HepG2 (cell line): Measurements from ENCODE around the gene MGAT2. TPM values are rescaled to one million over a fixed set of nuclear protein-coding genes. Genes with fewer than 3 reads are reported as not detected.
A peak's percentile ranks its signal among the peaks of the same experiment; 100 is the strongest.

Experiments used
- ARID2 ChIP-seq: sonication (generic); formaldehyde crosslinking; IDR thresholded peaks from 2 replicates; pipeline ENCODE4 v1.8.1; 2022; ENCODE audit warnings: mild to moderate bottlenecking, missing genetic modification reagents, borderline replicate concordance
- HMG20B ChIP-seq: conservative IDR thresholded peaks from 2 replicates; pipeline ENCODE4 v1.6.1; 2016; ENCODE audit warnings: missing genetic modification reagents, missing compliant biosample characterization
- HNRNPK ChIP-seq: fragments of 200-400 bp; formaldehyde crosslinking; IDR thresholded peaks from 2 replicates; pipeline ENCODE4 v1.6.1; 2018; ENCODE audit warnings: low read length, low read depth, moderate library complexity, mild to moderate bottlenecking; ENCODE audit not compliant: poor library complexity, severe bottlenecking
- KLF11 ChIP-seq: IDR thresholded peaks from 2 replicates; pipeline ENCODE4 v1.6.1; 2016; ENCODE audit warnings: missing compliant biosample characterization
- MTA3 ChIP-seq: sonication (generic); formaldehyde crosslinking; IDR thresholded peaks from 2 replicates; pipeline ENCODE4 v1.4.0; 2020; ENCODE audit warnings: missing genetic modification reagents
- MYPOP ChIP-seq: sonication (generic); formaldehyde crosslinking; IDR thresholded peaks from 2 replicates; pipeline ENCODE4 v1.8.1; 2023; ENCODE audit warnings: mild to moderate bottlenecking, moderate library complexity, missing genetic modification reagents
- PAXIP1 ChIP-seq: sonication (generic); formaldehyde crosslinking; conservative IDR thresholded peaks from 2 replicates; pipeline ENCODE4 v1.4.0; 2020; ENCODE audit warnings: mild to moderate bottlenecking, missing genetic modification reagents, moderate library complexity
- PPARG ChIP-seq: conservative IDR thresholded peaks from 2 replicates; pipeline ENCODE4 v1.6.1; 2016; ENCODE audit warnings: missing biosample characterization, missing genetic modification reagents
- RFXANK ChIP-seq: IDR thresholded peaks from 2 replicates; pipeline ENCODE4 v1.6.1; 2016
- SPEN ChIP-seq: sonication (generic); formaldehyde crosslinking; IDR thresholded peaks from 2 replicates; pipeline ENCODE4 v1.5.1; 2020; ENCODE audit warnings: low read depth, mild to moderate bottlenecking, missing genetic modification reagents
- TARDBP ChIP-seq: sonication (generic); formaldehyde crosslinking; IDR thresholded peaks from 2 replicates; pipeline ENCODE4 v1.8.0; 2022; ENCODE audit warnings: mild to moderate bottlenecking, missing genetic modification reagents
- TEAD3 ChIP-seq: optimal IDR thresholded peaks from 2 replicates; pipeline ENCODE3; 2016; ENCODE audit warnings: borderline replicate concordance
- TMF1 ChIP-seq: sonication (generic); formaldehyde crosslinking; IDR thresholded peaks from 2 replicates; pipeline ENCODE4 v1.8.1; 2022; ENCODE audit warnings: low read depth, missing genetic modification reagents
- ZBTB44 ChIP-seq: sonication (generic); formaldehyde crosslinking; IDR thresholded peaks from 2 replicates; pipeline ENCODE4 v1.4.0; 2020; ENCODE audit warnings: missing genetic modification reagents
- ZFX ChIP-seq: sonication (generic); formaldehyde crosslinking; IDR thresholded peaks from 2 replicates; pipeline ENCODE4 v1.4.0; 2020; ENCODE audit warnings: mild to moderate bottlenecking, low read depth, missing genetic modification reagents, moderate library complexity
- ZIK1 ChIP-seq: sonication (generic); formaldehyde crosslinking; IDR thresholded peaks from 2 replicates; pipeline ENCODE4 v1.5.0; 2020; ENCODE audit warnings: mild to moderate bottlenecking, low read depth, missing genetic modification reagents, borderline replicate concordance
- ZNF138 ChIP-seq: sonication (generic); formaldehyde crosslinking; IDR thresholded peaks from 2 replicates; pipeline ENCODE4 v1.5.0; 2020; ENCODE audit warnings: mild to moderate bottlenecking, low read depth, missing genetic modification reagents
- ZNF234 ChIP-seq: sonication (generic); formaldehyde crosslinking; conservative IDR thresholded peaks from 2 replicates; pipeline ENCODE4 v1.5.1; 2020; ENCODE audit warnings: mild to moderate bottlenecking, missing genetic modification reagents
- ZNF260 ChIP-seq: sonication (generic); formaldehyde crosslinking; IDR thresholded peaks from 2 replicates; pipeline ENCODE4 v1.4.0; 2020; ENCODE audit warnings: missing genetic modification reagents, low read depth, mild to moderate bottlenecking, borderline replicate concordance
- ZNF33B ChIP-seq: sonication (generic); formaldehyde crosslinking; IDR thresholded peaks from 2 replicates; pipeline ENCODE4 v1.5.1; 2020; ENCODE audit warnings: mild to moderate bottlenecking, missing genetic modification reagents
- ZNF34 ChIP-seq: sonication (generic); formaldehyde crosslinking; IDR thresholded peaks from 2 replicates; pipeline ENCODE4 v1.4.0; 2020; ENCODE audit warnings: mild to moderate bottlenecking, missing genetic modification reagents, borderline replicate concordance
- ZNF737 ChIP-seq: sonication (generic); formaldehyde crosslinking; IDR thresholded peaks from 2 replicates; pipeline ENCODE4 v1.5.0; 2020; ENCODE audit warnings: missing genetic modification reagents, mild to moderate bottlenecking, borderline replicate concordance
- ZNF768 ChIP-seq: sonication (generic); formaldehyde crosslinking; IDR thresholded peaks from 2 replicates; pipeline ENCODE4 v1.4.0; 2020; ENCODE audit warnings: missing genetic modification reagents
- polyA plus RNA-seq, 8 experiments: library from polyadenylated mRNA; depleted of rRNA in 3 of 8; stranded (reverse) in 7 of 8; unstranded in 1 of 8; fragments of >200 nt; fragmentation: Illumina TruSeq in 4 of 8; extraction: Trizol in 4 of 8; gene quantifications; 2 replicates each; pipeline versions ENCODE4 v1.2.1 to v1.2.3, GENCODE V29; 2011 to 2016; ENCODE audit warnings: low read depth in 4 of 8, missing spikeins in 1 of 8, mixed read lengths in 1 of 8; ENCODE audit not compliant: insufficient read depth in 1 of 8
- total RNA-seq, 5 experiments: library from RNA; depleted of rRNA; stranded (reverse); fragments of >200 nt; fragmentation: Illumina TruSeq; extraction: Trizol; gene quantifications; 2 replicates each; pipeline ENCODE4 v1.2.3, GENCODE V29; 2016; ENCODE audit warnings: low read depth in 1 of 5

Gene MGAT2
- total and polyA plus RNA-seq, 2 of the 13 experiments (the other 11 are each of a cell fraction or from before 2014, with no cell fraction given), result 12.9 to 51.9 TPM

GRCh38 chr14:49586673-49587460, 33.7 kb upstream of the MGAT2 start (continued):
- TF ChIP-seq PAXIP1 (CRISPR knock-in tag) (0 out of 2 replicates have a peak, but pooled peaks have one; percentile 36), ARID2 (CRISPR knock-in tag) (no peak), HNRNPK (no peak), SPEN (CRISPR knock-in tag) (no peak), MYPOP (CRISPR knock-in tag) (peak; percentile 56; the same call in 1 of the 2 replicates), ZNF768 (CRISPR knock-in tag) (peak; percentile 10; the same call in 1 of the 2 replicates), TARDBP (CRISPR knock-in tag) (peak; percentile 62), ZBTB44 (no peak), ZNF234 (CRISPR knock-in tag) (no peak), ZNF34 (CRISPR knock-in tag) (no peak), ZIK1 (CRISPR knock-in tag) (no peak), KLF11 (CRISPR knock-in tag) (no peak), ZNF138 (CRISPR knock-in tag) (no peak), TMF1 (CRISPR knock-in tag) (no peak), PPARG (0 out of 2 replicates have a peak, but pooled peaks have one; percentile 3), ZNF737 (CRISPR knock-in tag) (no peak), ZNF33B (CRISPR knock-in tag) (no peak), MTA3 (CRISPR knock-in tag) (no peak), TEAD3 (CRISPR knock-in tag) (no peak), RFXANK (peak; percentile 35; the same call in 1 of the 2 replicates), ZFX (CRISPR knock-in tag) (no peak), ZNF260 (no peak), HMG20B (CRISPR knock-in tag) (no peak)
